ENCODE measurements around the gene ID3. TPM values are rescaled to one million over a fixed set of nuclear protein-coding genes. Genes with fewer than 3 reads are reported as not detected.

Gene ID3
- total RNA-seq, 1 donor from 2014 or later, result 242 TPM

- DNase-seq, result no peak
- intact Hi-C loops (cut with DNase I), result no loop called here
- no peak for ATAC-seq
- no peaks in the 10 kb centered on the region for H3K36me3 ChIP-seq
- peak overlapping the region; percentile 12 for H3K4me3 ChIP-seq
- peak overlapping the region; percentile 84 for H3K27ac ChIP-seq
- peaks cover 36% of the 10 kb centered on the region for H3K4me1 ChIP-seq
- H3K27me3 ChIP-seq, result no peaks in the 10 kb centered on the region
- no peaks in the 10 kb centered on the region for H3K9me3 ChIP-seq
- TF ChIP-seq CTCF (IDR thresholded peaks at IDR 0.05), result no peak
Observed at GRCh38 chr1:23576338-23577055, 17.2 kb upstream of the ID3 start.

- H3K9me3 ChIP-seq, result no peaks in the 10 kb centered on the region
- intact Hi-C loops (cut with DNase I), result no loop called here
- ATAC-seq (no peak), DNase-seq (no peak)
- H3K27ac ChIP-seq, result peak overlapping the region; percentile 84
- no peaks in the 10 kb centered on the region for H3K27me3 ChIP-seq
- no peak overlapping the region for H3K4me3 ChIP-seq
- H3K4me1 ChIP-seq, result peaks cover 36% of the 10 kb centered on the region
- no peak for TF ChIP-seq CTCF (IDR thresholded peaks at IDR 0.05)
- no peaks in the 10 kb centered on the region for H3K36me3 ChIP-seq
Observed at GRCh38 chr1:23575226-23575810, 16.0 kb upstream of the ID3 start.

- Histone ChIP-seq H3K4me1 (peaks cover 37% of the 10 kb centered on the region), H3K9me3 (no peaks in the 10 kb centered on the region), H3K27me3 (no peaks in the 10 kb centered on the region), H3K27ac (no peak overlapping the region), H3K36me3 (no peaks in the 10 kb centered on the region), H3K4me3 (no peak overlapping the region)
- DNase-seq, result no peak
- intact Hi-C loops (cut with DNase I), result no loop called here
- no peak for ATAC-seq
- TF ChIP-seq CTCF (IDR thresholded peaks at IDR 0.05), result no peak
Observed at GRCh38 chr1:23574265-23574754, 15.0 kb upstream of the ID3 start.

GRCh38 chr1:23573574-23574182 lies 14.4 kb upstream of the ID3 start:
- H3K4me3 ChIP-seq, result no peak overlapping the region
- peaks cover 39% of the 10 kb centered on the region for H3K4me1 ChIP-seq
- TF ChIP-seq CTCF (IDR thresholded peaks at IDR 0.05), result no peak
- intact Hi-C loops (cut with DNase I), result no loop called here
- ATAC-seq, result no peak
- H3K9me3 ChIP-seq, result no peaks in the 10 kb centered on the region
- no peaks in the 10 kb centered on the region for H3K27me3 ChIP-seq
- no peak overlapping the region for H3K27ac ChIP-seq
- no peak for DNase-seq
- H3K36me3 ChIP-seq, result no peaks in the 10 kb centered on the region

- ATAC-seq (no peak), DNase-seq (no peak)
- no peak overlapping the region for H3K27ac ChIP-seq
- H3K4me1 ChIP-seq, result peaks cover 19% of the 10 kb centered on the region
- H3K9me3 ChIP-seq, result no peaks in the 10 kb centered on the region
- no peak overlapping the region for H3K4me3 ChIP-seq
- intact Hi-C loops (cut with DNase I), result no loop called here
- H3K36me3 ChIP-seq, result no peaks in the 10 kb centered on the region
- no peak for TF ChIP-seq CTCF (IDR thresholded peaks at IDR 0.05)
- no peaks in the 10 kb centered on the region for H3K27me3 ChIP-seq
Observed at GRCh38 chr1:23571465-23571864, 12.2 kb upstream of the ID3 start.
